ENCODE measurements around the gene GAS2. TPM values are rescaled to one million over a fixed set of nuclear protein-coding genes. Genes with fewer than 3 reads are reported as not detected.

The GAS2 gene
- polyA plus RNA-seq, 1 of the 3 experiments (the other 2 are of a cell fraction), result 0.72 TPM

- peaks cover 5% of the 10 kb centered on the region for H3F3A ChIP-seq (replicated peaks; ENCODE audit: insufficient read depth)
- H3K9me3 ChIP-seq, result no peaks in the 10 kb centered on the region
- H3K4me1 ChIP-seq (ENCODE audit: control insufficient read depth in 1 of 2, insufficient read depth in 2 of 2, low read depth in 1 of 2, low read length in 1 of 2), result peaks cover 4 to 8% of the 10 kb centered on the region in 2 experiments; a peak in 3 of 4 replicates
- no peaks in the 10 kb centered on the region for H3K79me2 ChIP-seq (ENCODE audit: insufficient read depth)
- H3K27ac ChIP-seq (ENCODE audit: low read depth in 2 of 2, low read length in 1 of 2), result no peak overlapping the region
- H3K27me3 ChIP-seq (ENCODE audit: insufficient read depth), result no peaks in the 10 kb centered on the region
- no peaks in the 10 kb centered on the region for H3K9me2 ChIP-seq
- H4K20me1 ChIP-seq (ENCODE audit: insufficient read depth), result no peaks in the 10 kb centered on the region
- H3K36me3 ChIP-seq (replicated peaks in 1 of 2; ENCODE audit: control insufficient read depth in 1 of 2, insufficient read depth in 2 of 2, low read length in 1 of 2), result no peaks in the 10 kb centered on the region
- peak overlapping the region; percentile 56 for H2AFZ ChIP-seq (ENCODE audit: low read depth)
- POLR2A ChIA-PET, result no interaction called here
- no peak for DNase-seq
- TF ChIP-seq IRF3 (IDR thresholded peaks at IDR 0.05; ENCODE audit: low read depth, low read length) (no peak), GATA2 (CRISPR knock-in tag; IDR thresholded peaks at IDR 0.05) (no peak), MAX (IDR thresholded peaks at IDR 0.05; ENCODE audit: low read depth) (no peak), RXRA (IDR thresholded peaks at IDR 0.05; ENCODE audit: borderline replicate concordance, low read depth) (no peak), MEF2A (IDR thresholded peaks at IDR 0.05; ENCODE audit: borderline replicate concordance, low read depth) (no peak), FOXJ3 (CRISPR knock-in tag; IDR thresholded peaks at IDR 0.05) (no peak), EZH2phosphoT487 (IDR thresholded peaks at IDR 0.05; ENCODE audit: borderline replicate concordance, low read depth) (no peak), FOXM1 (IDR thresholded peaks at IDR 0.05; ENCODE audit: low read depth) (no peak), MXI1 (IDR thresholded peaks at IDR 0.05; ENCODE audit: low read depth, low read length) (no peak), SIN3A (IDR thresholded peaks at IDR 0.05; ENCODE audit: borderline replicate concordance, low read depth, low read length) (no peak), TAF1 (IDR thresholded peaks at IDR 0.05; ENCODE audit: borderline replicate concordance, low read depth, low read length) (no peak), JUND (IDR thresholded peaks at IDR 0.05) (no peak)
- TF ChIP-seq, protein P1, sequence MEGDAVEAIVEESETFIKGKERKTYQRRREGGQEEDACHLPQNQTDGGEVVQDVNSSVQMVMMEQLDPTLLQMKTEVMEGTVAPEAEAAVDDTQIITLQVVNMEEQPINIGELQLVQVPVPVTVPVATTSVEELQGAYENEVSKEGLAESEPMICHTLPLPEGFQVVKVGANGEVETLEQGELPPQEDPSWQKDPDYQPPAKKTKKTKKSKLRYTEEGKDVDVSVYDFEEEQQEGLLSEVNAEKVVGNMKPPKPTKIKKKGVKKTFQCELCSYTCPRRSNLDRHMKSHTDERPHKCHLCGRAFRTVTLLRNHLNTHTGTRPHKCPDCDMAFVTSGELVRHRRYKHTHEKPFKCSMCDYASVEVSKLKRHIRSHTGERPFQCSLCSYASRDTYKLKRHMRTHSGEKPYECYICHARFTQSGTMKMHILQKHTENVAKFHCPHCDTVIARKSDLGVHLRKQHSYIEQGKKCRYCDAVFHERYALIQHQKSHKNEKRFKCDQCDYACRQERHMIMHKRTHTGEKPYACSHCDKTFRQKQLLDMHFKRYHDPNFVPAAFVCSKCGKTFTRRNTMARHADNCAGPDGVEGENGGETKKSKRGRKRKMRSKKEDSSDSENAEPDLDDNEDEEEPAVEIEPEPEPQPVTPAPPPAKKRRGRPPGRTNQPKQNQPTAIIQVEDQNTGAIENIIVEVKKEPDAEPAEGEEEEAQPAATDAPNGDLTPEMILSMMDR (IDR thresholded peaks at IDR 0.05), result no peak
- TF ChIP-seq, protein P2, sequence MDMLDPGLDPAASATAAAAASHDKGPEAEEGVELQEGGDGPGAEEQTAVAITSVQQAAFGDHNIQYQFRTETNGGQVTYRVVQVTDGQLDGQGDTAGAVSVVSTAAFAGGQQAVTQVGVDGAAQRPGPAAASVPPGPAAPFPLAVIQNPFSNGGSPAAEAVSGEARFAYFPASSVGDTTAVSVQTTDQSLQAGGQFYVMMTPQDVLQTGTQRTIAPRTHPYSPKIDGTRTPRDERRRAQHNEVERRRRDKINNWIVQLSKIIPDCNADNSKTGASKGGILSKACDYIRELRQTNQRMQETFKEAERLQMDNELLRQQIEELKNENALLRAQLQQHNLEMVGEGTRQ (IDR thresholded peaks at IDR 0.05; ENCODE audit: borderline replicate concordance, low read depth, low read length), result no peak
- H3K4me2 ChIP-seq, result peak overlapping the region; percentile 13; the same call in 1 of the 2 replicates
- H3K4me3 ChIP-seq (ENCODE audit: low read depth in 2 of 2, low read length in 1 of 2), result 0 out of 4 replicates have a peak overlapping the region, but pooled peaks of 1 of the 2 experiments have one; percentile 6
- H3K9ac ChIP-seq, result no peak overlapping the region
- CTCF ChIA-PET, result interaction anchor here (1.2 to 1.3 kb wide), 2 partner anchors 246 to 249 kb away, joined by 3 to 4 read pairs; no protein-coding TSS in a partner anchor
These were observed 118.8 kb downstream of the GAS2 start for GRCh38 chr11:22785251-22785650.

Measured in SK-N-SH (cell line).